ENCODE results near the gene SYNE1. TPM values are rescaled to one million over a fixed set of nuclear protein-coding genes. Genes with fewer than 3 reads are reported as not detected.

Gene SYNE1
- total RNA-seq, 1 donor from 2014 or later = 166 TPM

GRCh38 chr6:152170702-152171667, 466.2 kb downstream of the SYNE1 start:
- DNase-seq (no peak), ATAC-seq (peak; percentile 45)
- Histone ChIP-seq H3K4me3 (no peak overlapping the region), H3K36me3 (peaks cover 72% of the 10 kb centered on the region), H3K27me3 (ENCODE audit: low read depth) (no peaks in the 10 kb centered on the region), H3K4me1 (no peaks in the 10 kb centered on the region), H3K9me3 (no peaks in the 10 kb centered on the region), H3K27ac (peak overlapping the region; percentile 3)
- intact Hi-C loops (cut with DNase I) = no loop called here
- no peak for TF ChIP-seq CTCF (IDR thresholded peaks at IDR 0.05)

GRCh38 chr6:152170313-152170701, 466.9 kb downstream of the SYNE1 start:
- Histone ChIP-seq H3K4me3 (no peak overlapping the region), H3K27ac (no peak overlapping the region), H3K27me3 (ENCODE audit: low read depth) (no peaks in the 10 kb centered on the region), H3K36me3 (peaks cover 69% of the 10 kb centered on the region), H3K9me3 (no peaks in the 10 kb centered on the region), H3K4me1 (no peaks in the 10 kb centered on the region)
- no peak for ATAC-seq
- no peak for DNase-seq
- TF ChIP-seq CTCF (IDR thresholded peaks at IDR 0.05) = no peak
- intact Hi-C loops (cut with DNase I) = no loop called here

- no peak for DNase-seq
- intact Hi-C loops (cut with DNase I) = no loop called here
- no peak overlapping the region for H3K27ac ChIP-seq
- peaks cover 66% of the 10 kb centered on the region for H3K36me3 ChIP-seq
- no peaks in the 10 kb centered on the region for H3K27me3 ChIP-seq (ENCODE audit: low read depth)
- H3K9me3 ChIP-seq = no peaks in the 10 kb centered on the region
- ATAC-seq = no peak
- no peak overlapping the region for H3K4me3 ChIP-seq
- TF ChIP-seq CTCF (IDR thresholded peaks at IDR 0.05) = no peak
- no peaks in the 10 kb centered on the region for H3K4me1 ChIP-seq
Measured at GRCh38 chr6:152167641-152168603, 469.2 kb downstream of the SYNE1 start.

GRCh38 chr6:152166897-152167296, 470.3 kb downstream of the SYNE1 start:
- no peak for TF ChIP-seq CTCF (IDR thresholded peaks at IDR 0.05)

GRCh38 chr6:152166497-152166896, 470.7 kb downstream of the SYNE1 start:
- Histone ChIP-seq H3K4me1 (no peaks in the 10 kb centered on the region), H3K36me3 (peaks cover 67% of the 10 kb centered on the region), H3K4me3 (no peak overlapping the region), H3K9me3 (no peaks in the 10 kb centered on the region), H3K27me3 (ENCODE audit: low read depth) (no peaks in the 10 kb centered on the region), H3K27ac (no peak overlapping the region)
- TF ChIP-seq CTCF (IDR thresholded peaks at IDR 0.05) = no peak
- ATAC-seq (no peak), DNase-seq (no peak)
- intact Hi-C loops (cut with DNase I) = no loop called here

More at GRCh38 chr6:152166897-152167296, 470.3 kb downstream of the SYNE1 start:
- Histone ChIP-seq H3K27ac (no peak overlapping the region), H3K36me3 (peaks cover 67% of the 10 kb centered on the region), H3K9me3 (no peaks in the 10 kb centered on the region), H3K4me3 (no peak overlapping the region), H3K27me3 (ENCODE audit: low read depth) (no peaks in the 10 kb centered on the region), H3K4me1 (no peaks in the 10 kb centered on the region)
- no peak for ATAC-seq
- intact Hi-C loops (cut with DNase I) = no loop called here
- no peak for DNase-seq

Data from lower lobe of right lung (tissue), 2 donors.